A549 (cell line): ENCODE data around the gene TLR5. TPM values are rescaled to one million over a fixed set of nuclear protein-coding genes. Genes with fewer than 3 reads are reported as not detected.

ENCODE experiments used
- ATAC-seq, 2 experiments: fragments of 200-7000 bp in 1 of 2; fragments of >200 bp in 1 of 2; cut with Nextera tagmentation in 1 of 2; cut with Tn5 transposase in 1 of 2; 3 replicates each; pipeline versions ENCODE4 v1.8.0 to v1.9.1; 2018 to 2020; ENCODE audit warnings: mild to moderate bottlenecking in 1 of 2, moderate library complexity in 1 of 2
- CTCF ChIA-PET: fragments of 300-600 bp; sonication (Branson Sonifier 250); formaldehyde crosslinking; extraction: SDS; loops from one replicate; lab custom pipeline; 2021; ENCODE audit warnings: antibody characterized with exemption, inconsistent platforms; lab: Yijun Ruan, JAX
- POLR2A ChIA-PET: fragments of 350-600 bp; formaldehyde crosslinking; extraction: SDS; loops from one replicate; lab custom pipeline; 2021; ENCODE audit warnings: antibody characterized with exemption, inconsistent platforms; lab: Yijun Ruan, JAX
- DNase-seq, 2 experiments: peaks; one replicate each; pipeline versions ENCODE4 v3.0.0 to v3.0.0-alpha.2; 2011 to 2016; ENCODE audit warnings: low read depth in 1 of 2, low spot score in 1 of 2
- FAIRE-seq: peaks from 2 replicates; lab custom pipeline; 2011; peaks lifted over from hg19 to GRCh38; lab: Jason Lieb, UNC
- H3K27ac ChIP-seq, 2 experiments: fragments of >200 bp; sonication (Bioruptor Twin); formaldehyde crosslinking; 3 replicates each; pipeline ENCODE4 v1.5.1; 2016 to 2017
- H3K4me1 ChIP-seq: fragments of >200 bp; sonication (Bioruptor Twin); formaldehyde crosslinking; 3 replicates; pipeline ENCODE4 v1.6.1; 2016
- H3K4me2 ChIP-seq: fragments of >200 bp; sonication (Bioruptor Twin); formaldehyde crosslinking; 3 replicates; pipeline ENCODE4 v1.6.1; 2016
- H3K4me3 ChIP-seq: fragments of >200 bp; sonication (Bioruptor Twin); formaldehyde crosslinking; 3 replicates; pipeline ENCODE4 v1.5.1; 2016
- H3K9me3 ChIP-seq: fragments of >200 bp; sonication (Bioruptor Twin); formaldehyde crosslinking; 3 replicates; pipeline ENCODE4 v1.6.1; 2016
- BHLHE40 ChIP-seq: IDR thresholded peaks from 2 replicates; pipeline ENCODE4 v1.6.1; 2012; ENCODE audit warnings: low read depth, low read length, inconsistent platforms
- CEBPB ChIP-seq, 2 experiments: fragments of >200 bp in 1 of 2; sonication (Bioruptor Twin) in 1 of 2; formaldehyde crosslinking in 1 of 2; IDR thresholded peaks; 2 replicates each; pipeline ENCODE4 v1.6.1; 2012 to 2016
- EHMT2 ChIP-seq: fragments of 200-600 bp; sonication (generic); IDR thresholded peaks from 2 replicates; pipeline ENCODE4 v1.6.1; 2016; ENCODE audit warnings: antibody characterized with exemption, low read depth, mild to moderate bottlenecking, moderate library complexity
- FOSL2 ChIP-seq, 2 experiments: fragments of 450-650 bp in 1 of 2; fragments of >200 bp in 1 of 2; sonication (Bioruptor Twin) in 1 of 2; formaldehyde crosslinking; IDR thresholded peaks; 2 replicates each; pipeline versions ENCODE4 v1.5.0 to v1.6.1; 2016 to 2020; ENCODE audit warnings: mild to moderate bottlenecking in 1 of 2, moderate library complexity in 1 of 2
- HES2 ChIP-seq: fragments of >200 bp; sonication (Bioruptor Twin); formaldehyde crosslinking; IDR thresholded peaks from 2 replicates; pipeline ENCODE4 v1.6.1; 2016
- HOXA7 ChIP-seq: fragments of 250-450 bp; sonication (Bioruptor Pico); IDR thresholded peaks from 2 replicates; pipeline ENCODE4 v1.5.0; 2020; ENCODE audit warnings: mild to moderate bottlenecking, moderate library complexity
- HOXB13 ChIP-seq: fragments of 250-450 bp; sonication (Bioruptor Pico); IDR thresholded peaks from 2 replicates; pipeline ENCODE4 v1.5.0; 2020; ENCODE audit warnings: low read depth, mild to moderate bottlenecking, moderate library complexity
- KDM1A ChIP-seq: fragments of 200-600 bp; sonication (generic); IDR thresholded peaks from 2 replicates; pipeline ENCODE4 v1.6.1; 2016; ENCODE audit warnings: low read depth, mild to moderate bottlenecking
- KDM5A ChIP-seq: fragments of 200-600 bp; sonication (generic); IDR thresholded peaks from 2 replicates; pipeline ENCODE4 v1.6.1; 2016; ENCODE audit warnings: antibody characterized with exemption, mild to moderate bottlenecking
- MAFK ChIP-seq: fragments of 450-650 bp; IDR thresholded peaks from 2 replicates; pipeline ENCODE4 v1.6.1; 2014; ENCODE audit not compliant: partially characterized antibody
- NR3C1 ChIP-seq: fragments of >200 bp; sonication (Bioruptor Twin); formaldehyde crosslinking; IDR thresholded peaks from 3 replicates; pipeline ENCODE4 v1.6.1; 2017
- POLR2A ChIP-seq: IDR thresholded peaks from 2 replicates; pipeline ENCODE4 v1.6.1; 2012; ENCODE audit warnings: mild to moderate bottlenecking, low read length
- RCOR1 ChIP-seq: fragments of 150-350 bp; IDR thresholded peaks from 2 replicates; pipeline ENCODE4 v1.6.1; 2014; ENCODE audit warnings: antibody characterized with exemption, low read length, low read depth
- RFX5 ChIP-seq: fragments of 450-650 bp; IDR thresholded peaks from 2 replicates; pipeline ENCODE4 v1.7.1; 2014; ENCODE audit warnings: antibody characterized with exemption, mild to moderate bottlenecking, moderate library complexity
- RNF2 ChIP-seq: fragments of 200-600 bp; sonication (generic); IDR thresholded peaks from 2 replicates; pipeline ENCODE4 v1.6.1; 2016; ENCODE audit warnings: low read depth, mild to moderate bottlenecking, antibody characterized with exemption, moderate library complexity, borderline replicate concordance
- ZFP36 ChIP-seq: fragments of 450-650 bp; IDR thresholded peaks from 2 replicates; pipeline ENCODE4 v1.6.1; 2014; ENCODE audit warnings: borderline replicate concordance; ENCODE audit not compliant: partially characterized antibody
- WGBS: methylation state at CpG from one replicate; pipeline ENCODE4 v1.1.6; 2017; ENCODE audit errors: missing lambda C conversion rate; 5-methylcytosine and 5-hydroxymethylcytosine counted together
- polyA plus RNA-seq, 4 experiments: library from polyadenylated mRNA; depleted of rRNA in 3 of 4; stranded (reverse); fragments of >200 nt; fragmentation: RNase III in 1 of 4; extraction: RNeasy Plus Mini Kit Qiagen cat#74134 plus additional on column Dnase treatment in 1 of 4; gene quantifications; 2 replicates in 3 of 4; 3 replicates in 1 of 4; pipeline ENCODE4 v1.2.3, GENCODE V29; 2011 to 2017
- TF ChIP-seq, protein P1 (sequence below): fragments of >200 bp; sonication (Bioruptor Twin); formaldehyde crosslinking; IDR thresholded peaks from 3 replicates; pipeline ENCODE4 v1.6.1; 2016
- TF ChIP-seq, protein P2 (sequence below): fragments of 200-600 bp; sonication (generic); IDR thresholded peaks from 2 replicates; pipeline ENCODE4 v1.6.1; 2016; ENCODE audit warnings: antibody characterized with exemption, mild to moderate bottlenecking, moderate library complexity
- TF ChIP-seq, protein P3 (sequence below): IDR thresholded peaks from 2 replicates; pipeline ENCODE4 v1.6.1; 2012
- TF ChIP-seq, protein P4 (sequence below): fragments of 450-650 bp; IDR thresholded peaks from 2 replicates; pipeline ENCODE4 v1.6.1; 2014; ENCODE audit warnings: antibody characterized with exemption

The TLR5 gene
- polyA plus RNA-seq, 2 of the 4 experiments (the other 2 are of a cell fraction): 0.22 to 1.3 TPM

DNA sequence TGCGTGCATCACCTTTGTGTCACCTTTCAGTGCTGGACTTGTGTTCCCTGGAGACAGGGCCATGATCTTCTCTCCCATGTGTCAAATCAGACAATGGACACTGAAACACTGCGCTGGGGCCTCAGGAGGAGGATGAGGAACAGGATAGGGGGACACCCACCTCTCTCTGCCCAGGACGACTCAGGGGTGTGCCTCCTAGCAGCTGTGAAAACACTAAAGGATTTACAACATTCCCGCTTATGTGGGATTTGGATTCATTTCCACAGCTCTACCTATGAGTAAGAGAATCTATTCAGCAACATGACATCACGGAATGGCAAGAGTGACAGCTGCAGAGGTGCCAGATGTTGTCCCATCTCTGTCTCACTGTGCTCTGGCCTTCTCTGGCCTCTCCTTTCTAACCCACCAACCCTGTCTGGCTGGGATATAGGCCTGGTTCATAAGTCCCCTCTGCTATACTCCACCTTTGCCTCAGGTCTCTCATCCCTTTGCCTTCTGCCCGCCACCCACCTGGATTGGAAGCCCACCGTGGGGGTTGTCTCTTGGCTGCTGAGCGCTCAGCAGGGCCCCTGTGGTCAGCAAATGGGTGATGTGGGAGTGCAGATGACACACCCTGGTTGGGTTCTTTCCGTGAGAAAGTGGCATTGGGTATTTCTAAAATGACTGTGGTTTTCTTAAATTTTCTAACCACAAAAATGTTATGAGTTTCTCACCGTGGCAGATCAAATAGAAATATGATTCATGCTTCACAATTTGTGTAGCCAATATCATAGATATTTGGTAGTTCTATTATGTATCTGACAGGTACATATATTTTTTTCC is 47.1 kb upstream of the TLR5 start:
- 27% methylated on average over 10 of the region's 10 CpGs for WGBS
- POLR2A ChIA-PET: no interaction called here
- TF ChIP-seq BHLHE40 (no peak), NR3C1 (no peak), KDM1A (no peak), ZFP36 (no peak)
- TF ChIP-seq, protein P1, sequence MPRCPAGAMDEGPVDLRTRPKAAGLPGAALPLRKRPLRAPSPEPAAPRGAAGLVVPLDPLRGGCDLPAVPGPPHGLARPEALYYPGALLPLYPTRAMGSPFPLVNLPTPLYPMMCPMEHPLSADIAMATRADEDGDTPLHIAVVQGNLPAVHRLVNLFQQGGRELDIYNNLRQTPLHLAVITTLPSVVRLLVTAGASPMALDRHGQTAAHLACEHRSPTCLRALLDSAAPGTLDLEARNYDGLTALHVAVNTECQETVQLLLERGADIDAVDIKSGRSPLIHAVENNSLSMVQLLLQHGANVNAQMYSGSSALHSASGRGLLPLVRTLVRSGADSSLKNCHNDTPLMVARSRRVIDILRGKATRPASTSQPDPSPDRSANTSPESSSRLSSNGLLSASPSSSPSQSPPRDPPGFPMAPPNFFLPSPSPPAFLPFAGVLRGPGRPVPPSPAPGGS: no peak
- TF ChIP-seq, all 56 proteins: peak for 0
- FAIRE-seq (no peak), ATAC-seq (peak; percentile 32 to 40; a peak in 1 of 6 replicates), DNase-seq (peak in 1 of 2 experiments; percentile 13)
- no peak overlapping the region for H3K4me3 ChIP-seq
- no peak overlapping the region for H3K4me2 ChIP-seq
- CTCF ChIA-PET: interaction anchor here (1.1 kb wide), 1 partner anchor 56 kb away, joined by 3 read pairs; no protein-coding TSS in a partner anchor
- H3K9me3 ChIP-seq: no peaks in the 10 kb centered on the region
- H3K4me1 ChIP-seq: 0 out of 3 replicates have a peak, but pooled peaks cover 3% of the 10 kb centered on the region
- no peak overlapping the region for H3K27ac ChIP-seq

DNA sequence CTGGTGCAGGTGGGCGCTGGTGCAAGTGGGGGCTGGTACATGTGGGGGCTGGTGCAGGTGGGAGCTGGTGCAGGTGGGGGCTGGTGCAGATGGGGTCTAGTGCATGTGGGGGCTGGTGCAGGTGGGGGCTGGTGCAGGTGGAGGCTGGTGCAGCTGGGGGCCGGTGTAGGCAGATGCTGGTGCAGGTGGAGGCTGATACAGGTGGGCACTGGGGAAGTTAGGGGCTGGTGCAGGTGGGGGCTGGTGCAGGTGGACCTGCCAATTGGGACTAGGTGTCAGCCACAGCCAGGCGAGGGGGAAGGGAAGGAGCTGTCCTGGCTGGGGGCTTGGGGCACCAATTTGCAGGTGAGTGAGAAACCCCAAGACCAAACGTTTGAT is 46.5 kb upstream of the TLR5 start:
- no peak for DNase-seq
- ChIA-PET POLR2A (no interaction called here), CTCF (interaction anchor here (0.8 to 1.1 kb wide), 2 partner anchors 56 to 494 kb away, joined by 3 read pairs; no protein-coding TSS in a partner anchor)
- no peak overlapping the region for H3K27ac ChIP-seq
- H3K9me3 ChIP-seq: no peaks in the 10 kb centered on the region
- TF ChIP-seq EHMT2 (no peak), FOSL2 (IDR thresholded peaks at IDR 0.05) (no peak), FOSL2 (CRISPR knock-in tag; IDR thresholded peaks at IDR 0.05) (no peak), HES2 (no peak), HOXB13 (no peak), POLR2A (no peak), MAFK (no peak), RNF2 (no peak), HOXA7 (no peak), RCOR1 (no peak)
- TF ChIP-seq, protein P2, sequence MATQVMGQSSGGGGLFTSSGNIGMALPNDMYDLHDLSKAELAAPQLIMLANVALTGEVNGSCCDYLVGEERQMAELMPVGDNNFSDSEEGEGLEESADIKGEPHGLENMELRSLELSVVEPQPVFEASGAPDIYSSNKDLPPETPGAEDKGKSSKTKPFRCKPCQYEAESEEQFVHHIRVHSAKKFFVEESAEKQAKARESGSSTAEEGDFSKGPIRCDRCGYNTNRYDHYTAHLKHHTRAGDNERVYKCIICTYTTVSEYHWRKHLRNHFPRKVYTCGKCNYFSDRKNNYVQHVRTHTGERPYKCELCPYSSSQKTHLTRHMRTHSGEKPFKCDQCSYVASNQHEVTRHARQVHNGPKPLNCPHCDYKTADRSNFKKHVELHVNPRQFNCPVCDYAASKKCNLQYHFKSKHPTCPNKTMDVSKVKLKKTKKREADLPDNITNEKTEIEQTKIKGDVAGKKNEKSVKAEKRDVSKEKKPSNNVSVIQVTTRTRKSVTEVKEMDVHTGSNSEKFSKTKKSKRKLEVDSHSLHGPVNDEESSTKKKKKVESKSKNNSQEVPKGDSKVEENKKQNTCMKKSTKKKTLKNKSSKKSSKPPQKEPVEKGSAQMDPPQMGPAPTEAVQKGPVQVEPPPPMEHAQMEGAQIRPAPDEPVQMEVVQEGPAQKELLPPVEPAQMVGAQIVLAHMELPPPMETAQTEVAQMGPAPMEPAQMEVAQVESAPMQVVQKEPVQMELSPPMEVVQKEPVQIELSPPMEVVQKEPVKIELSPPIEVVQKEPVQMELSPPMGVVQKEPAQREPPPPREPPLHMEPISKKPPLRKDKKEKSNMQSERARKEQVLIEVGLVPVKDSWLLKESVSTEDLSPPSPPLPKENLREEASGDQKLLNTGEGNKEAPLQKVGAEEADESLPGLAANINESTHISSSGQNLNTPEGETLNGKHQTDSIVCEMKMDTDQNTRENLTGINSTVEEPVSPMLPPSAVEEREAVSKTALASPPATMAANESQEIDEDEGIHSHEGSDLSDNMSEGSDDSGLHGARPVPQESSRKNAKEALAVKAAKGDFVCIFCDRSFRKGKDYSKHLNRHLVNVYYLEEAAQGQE: no peak
- 0 out of 3 replicates have a peak, but pooled peaks cover 3% of the 10 kb centered on the region for H3K4me1 ChIP-seq
- H3K4me3 ChIP-seq: no peak overlapping the region
- ATAC-seq: no peak
- WGBS: 33% methylated on average over 2 of the region's 4 CpGs
- no peak overlapping the region for H3K4me2 ChIP-seq
- no peak for FAIRE-seq

GRCh38 chr1:223188618-223189356 is 45.7 kb upstream of the TLR5 start:
- DNase-seq (no peak), FAIRE-seq (no peak), ATAC-seq (peak in 1 of 2 experiments; percentile 49; a peak in 1 of 6 replicates)
- H3K27ac ChIP-seq: no peak overlapping the region
- 0 out of 3 replicates have a peak, but pooled peaks cover 3% of the 10 kb centered on the region for H3K4me1 ChIP-seq
- WGBS: 39% methylated on average over 5 of the region's 5 CpGs
- ChIA-PET POLR2A (no interaction called here), CTCF (interaction anchor here (0.8 kb wide), 2 partner anchors 31 to 495 kb away, joined by 3 read pairs; no protein-coding TSS in a partner anchor)
- H3K9me3 ChIP-seq: no peaks in the 10 kb centered on the region
- H3K4me2 ChIP-seq: no peak overlapping the region
- no peak overlapping the region for H3K4me3 ChIP-seq
- TF ChIP-seq, protein P3, sequence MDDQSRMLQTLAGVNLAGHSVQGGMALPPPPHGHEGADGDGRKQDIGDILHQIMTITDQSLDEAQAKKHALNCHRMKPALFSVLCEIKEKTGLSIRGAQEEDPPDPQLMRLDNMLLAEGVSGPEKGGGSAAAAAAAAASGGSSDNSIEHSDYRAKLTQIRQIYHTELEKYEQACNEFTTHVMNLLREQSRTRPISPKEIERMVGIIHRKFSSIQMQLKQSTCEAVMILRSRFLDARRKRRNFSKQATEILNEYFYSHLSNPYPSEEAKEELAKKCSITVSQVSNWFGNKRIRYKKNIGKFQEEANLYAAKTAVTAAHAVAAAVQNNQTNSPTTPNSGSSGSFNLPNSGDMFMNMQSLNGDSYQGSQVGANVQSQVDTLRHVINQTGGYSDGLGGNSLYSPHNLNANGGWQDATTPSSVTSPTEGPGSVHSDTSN: no peak
- TF ChIP-seq, protein P1: no peak
- TF ChIP-seq RFX5 (no peak), HOXA7 (no peak), KDM5A (no peak), CEBPB (IDR thresholded peaks at IDR 0.05) (no peak)
- TF ChIP-seq, protein P4, sequence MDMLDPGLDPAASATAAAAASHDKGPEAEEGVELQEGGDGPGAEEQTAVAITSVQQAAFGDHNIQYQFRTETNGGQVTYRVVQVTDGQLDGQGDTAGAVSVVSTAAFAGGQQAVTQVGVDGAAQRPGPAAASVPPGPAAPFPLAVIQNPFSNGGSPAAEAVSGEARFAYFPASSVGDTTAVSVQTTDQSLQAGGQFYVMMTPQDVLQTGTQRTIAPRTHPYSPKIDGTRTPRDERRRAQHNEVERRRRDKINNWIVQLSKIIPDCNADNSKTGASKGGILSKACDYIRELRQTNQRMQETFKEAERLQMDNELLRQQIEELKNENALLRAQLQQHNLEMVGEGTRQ: no peak
